Astrocyte (in vitro differentiated cells and primary cell): Measurements from ENCODE around the gene C11orf54.

Experiments
- CTCF ChIP-seq: IDR thresholded peaks from 2 replicates; pipeline ENCODE4 v1.5.1; 2011; ENCODE audit warnings: low read depth, mild to moderate bottlenecking, inconsistent platforms, low read length, moderate library complexity; ENCODE audit not compliant: insufficient read depth
- EZH2 ChIP-seq: IDR thresholded peaks from 2 replicates; pipeline ENCODE4 v1.6.1; 2012; ENCODE audit warnings: mild to moderate bottlenecking, low read length, inconsistent platforms; ENCODE audit not compliant: insufficient read depth

GRCh38 chr11:93732237-93732892 is 9.1 kb upstream of the C11orf54 start:
- TF ChIP-seq CTCF, result no peak
- no peak for TF ChIP-seq EZH2
